ENCODE data around the gene DBX1.
"Not testable (repeated sequence)": the region's sequence is repeated elsewhere in the genome, so short reads cannot be mapped to it uniquely, and the experiment has no call there.

The DBX1 gene

DNA sequence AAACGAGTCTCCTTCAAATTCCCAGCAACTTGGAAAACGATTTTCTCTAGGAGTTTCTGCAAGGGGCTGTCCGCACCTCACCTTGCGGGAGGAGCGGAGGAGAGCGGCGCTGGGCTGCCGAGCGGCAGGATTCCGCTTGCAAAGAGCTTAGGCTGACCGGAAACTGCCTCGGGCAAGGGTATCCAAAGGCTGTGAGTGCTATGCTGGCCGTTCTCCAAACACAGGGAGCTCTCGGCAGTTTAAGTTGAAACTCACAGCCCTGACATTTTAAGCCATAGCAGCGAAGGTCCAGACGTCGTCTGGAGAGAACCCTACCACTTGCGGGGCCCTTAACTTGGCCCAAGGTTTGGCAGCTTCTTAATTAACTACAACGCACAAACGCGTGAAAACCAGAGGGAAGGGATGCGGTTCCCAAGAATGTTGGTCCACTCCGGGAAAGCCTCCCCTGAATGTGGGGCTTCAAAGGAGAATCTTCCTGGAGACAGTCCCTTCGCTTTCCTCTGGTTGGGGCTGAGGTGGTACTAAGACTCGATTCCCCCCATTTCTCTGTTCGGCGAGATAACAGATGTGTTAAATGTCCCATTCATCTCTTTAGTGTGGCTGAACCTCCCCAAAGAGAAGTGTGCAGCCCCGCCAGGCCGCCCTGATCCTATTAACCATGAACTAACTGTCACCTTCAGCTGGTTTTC, 1.1 kb upstream of the DBX1 start:
- peak; percentile 38 for DNase-seq

DNA sequence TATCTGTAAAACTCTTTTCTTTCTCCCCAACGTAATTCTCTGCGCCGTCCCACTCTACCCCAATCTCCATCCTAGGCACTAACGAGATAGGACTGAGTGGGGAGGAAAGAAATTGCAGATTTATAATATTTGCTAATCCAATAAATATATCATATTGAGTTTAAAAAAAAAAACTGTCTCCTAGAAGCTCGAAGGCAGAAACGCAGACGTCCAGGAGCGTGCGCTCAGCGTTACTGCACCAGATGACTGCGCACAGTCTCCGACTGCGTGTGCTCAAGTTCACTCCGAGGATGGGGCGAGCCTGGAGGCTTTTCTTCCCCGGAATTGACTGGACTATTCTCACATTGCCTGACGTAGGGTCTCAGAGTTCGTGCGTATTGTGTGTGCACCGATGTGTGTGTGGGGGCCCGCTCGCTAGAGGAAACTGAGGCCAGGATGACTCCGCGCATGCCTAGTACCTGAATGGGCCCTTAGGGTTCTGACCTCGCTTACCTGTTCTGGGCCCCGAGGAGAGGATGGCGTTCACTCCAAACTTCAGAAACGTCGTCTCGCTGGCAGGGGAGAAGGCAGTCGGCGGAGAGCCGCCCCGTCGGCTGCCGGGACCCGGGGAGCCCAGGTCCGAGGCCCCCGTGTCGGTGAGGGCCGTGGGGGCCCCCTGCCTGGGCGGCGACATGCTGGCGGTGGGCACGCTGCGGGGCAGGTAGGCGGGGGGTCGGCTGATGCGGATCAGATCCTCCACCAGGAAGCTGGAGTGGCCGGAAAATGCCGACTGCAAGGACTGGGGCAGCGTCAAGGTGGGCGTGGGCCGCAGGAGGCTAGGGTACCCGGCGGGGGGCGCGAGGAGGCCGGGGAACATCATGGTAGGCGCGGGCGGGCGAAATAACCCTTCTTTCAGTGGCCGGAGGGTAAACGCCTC, 551 bp downstream of the DBX1 start:
- no peak for DNase-seq

DNA sequence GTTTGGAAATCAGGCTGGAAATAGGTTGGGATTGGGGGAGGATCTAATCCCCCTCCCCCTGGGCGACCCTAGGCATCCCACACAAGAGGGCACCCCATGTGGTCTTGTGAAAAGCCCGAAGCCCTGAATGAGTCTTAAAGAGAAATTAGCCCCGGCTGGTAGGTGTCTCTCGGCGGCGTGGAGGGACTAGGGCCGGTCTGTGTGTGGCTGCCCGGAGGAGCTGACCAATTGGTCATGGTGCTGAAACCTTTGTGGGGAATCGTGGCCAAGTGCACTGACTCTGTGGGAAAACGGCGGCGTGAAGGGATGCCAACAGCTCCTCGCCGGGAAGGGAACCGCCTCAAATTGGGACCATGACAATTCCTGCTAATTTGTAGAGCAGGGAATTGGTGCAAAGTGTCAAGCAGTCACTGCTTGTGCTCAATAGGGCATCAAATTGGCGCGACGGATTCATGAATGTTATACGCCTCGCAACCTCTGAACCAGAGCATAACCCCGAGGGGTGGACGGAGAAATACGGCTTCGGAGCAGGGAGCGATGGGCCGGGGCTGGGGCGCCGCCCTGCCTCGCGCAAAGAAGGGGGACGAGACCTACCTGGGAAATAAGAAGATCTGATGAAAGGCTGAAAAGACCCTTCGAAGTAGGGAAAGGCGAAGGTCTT, 1.5 kb downstream of the DBX1 start:
- no peak for DNase-seq

DNA sequence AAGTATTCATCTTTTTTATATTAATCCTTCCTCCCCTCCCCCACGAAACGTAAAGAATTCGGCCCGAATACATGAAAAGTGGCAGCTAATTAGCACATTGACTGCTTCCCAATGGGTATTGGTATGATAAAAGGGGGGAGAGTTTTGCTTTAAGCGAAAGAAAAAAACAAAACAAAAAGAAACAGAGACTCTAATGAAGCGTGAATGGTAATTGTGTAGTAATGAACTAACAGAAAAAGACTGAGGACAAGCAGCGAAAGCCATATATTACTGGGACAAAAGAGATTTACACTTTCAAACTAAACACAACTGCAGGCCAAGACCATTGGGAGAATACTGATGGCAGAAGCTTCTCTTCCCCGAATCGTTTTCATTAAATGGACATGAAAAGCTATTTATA, 2.5 kb downstream of the DBX1 start:
- no peak for DNase-seq

DNA sequence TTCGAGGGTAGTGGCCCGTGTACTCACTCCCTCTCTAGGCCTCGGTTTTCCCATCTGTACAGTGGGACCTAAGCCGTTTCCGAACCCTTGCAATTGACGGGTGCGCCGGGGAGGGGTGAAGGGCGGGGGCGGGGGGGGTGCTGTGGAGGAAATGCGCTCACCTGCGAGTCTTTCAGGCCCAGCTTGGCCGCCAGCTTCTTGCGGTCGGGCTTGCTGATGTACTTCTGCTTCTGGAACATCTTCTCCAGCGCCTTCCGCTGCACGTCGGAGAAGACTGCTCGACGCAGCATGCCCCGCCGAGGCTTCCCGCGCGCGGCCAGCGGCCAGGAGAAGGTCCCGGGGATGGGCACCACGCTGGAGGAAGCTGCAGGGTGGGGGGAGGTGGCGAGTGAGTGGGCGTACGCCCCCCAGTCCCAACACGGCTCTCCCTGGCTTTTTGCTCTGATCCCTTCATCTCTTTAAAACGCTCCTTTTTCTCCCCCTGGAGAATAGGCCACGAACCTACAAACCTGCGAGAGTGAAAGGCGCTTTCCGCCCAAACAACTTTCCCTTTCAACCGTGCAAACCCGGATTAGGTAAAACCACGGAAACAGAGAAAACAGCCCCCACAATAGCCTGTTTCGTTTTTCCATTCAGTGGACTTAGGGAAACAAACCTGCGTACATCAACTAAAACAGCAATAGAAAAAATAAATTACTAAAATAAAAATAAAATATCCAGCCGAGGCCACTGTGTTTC, 3.2 kb downstream of the DBX1 start:
- no peak for DNase-seq

DNA sequence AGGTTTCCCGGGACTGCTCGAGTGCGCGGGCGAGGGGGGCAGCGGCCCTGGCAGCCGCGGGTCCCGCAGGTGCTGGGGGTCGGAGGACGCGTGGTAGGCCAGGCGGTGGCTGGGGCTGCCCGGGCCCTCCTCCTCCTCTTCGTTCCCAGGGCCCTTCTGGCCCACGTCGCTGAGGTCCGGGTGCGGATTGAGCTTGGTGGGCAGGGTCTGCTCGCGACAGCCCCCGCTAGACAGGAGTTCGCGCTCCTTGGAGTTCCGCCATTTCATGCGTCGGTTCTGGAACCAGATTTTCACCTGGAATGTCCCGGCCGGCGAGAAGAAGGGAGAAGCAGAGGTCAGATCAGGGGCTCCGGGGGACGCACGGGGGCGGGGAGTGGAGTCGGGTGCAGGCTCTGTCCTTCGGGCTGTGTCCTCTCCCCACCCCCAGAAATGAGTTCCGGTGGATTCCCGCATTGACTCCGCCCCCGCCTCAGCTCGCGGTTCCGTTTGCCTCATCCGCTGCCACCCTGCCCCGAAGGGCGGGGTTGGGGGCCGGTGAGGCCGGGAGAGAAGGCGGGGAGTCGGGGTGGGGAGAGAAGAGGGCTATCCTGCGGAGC, 3.9 kb downstream of the DBX1 start:
- peak; percentile 38 for DNase-seq

DNA sequence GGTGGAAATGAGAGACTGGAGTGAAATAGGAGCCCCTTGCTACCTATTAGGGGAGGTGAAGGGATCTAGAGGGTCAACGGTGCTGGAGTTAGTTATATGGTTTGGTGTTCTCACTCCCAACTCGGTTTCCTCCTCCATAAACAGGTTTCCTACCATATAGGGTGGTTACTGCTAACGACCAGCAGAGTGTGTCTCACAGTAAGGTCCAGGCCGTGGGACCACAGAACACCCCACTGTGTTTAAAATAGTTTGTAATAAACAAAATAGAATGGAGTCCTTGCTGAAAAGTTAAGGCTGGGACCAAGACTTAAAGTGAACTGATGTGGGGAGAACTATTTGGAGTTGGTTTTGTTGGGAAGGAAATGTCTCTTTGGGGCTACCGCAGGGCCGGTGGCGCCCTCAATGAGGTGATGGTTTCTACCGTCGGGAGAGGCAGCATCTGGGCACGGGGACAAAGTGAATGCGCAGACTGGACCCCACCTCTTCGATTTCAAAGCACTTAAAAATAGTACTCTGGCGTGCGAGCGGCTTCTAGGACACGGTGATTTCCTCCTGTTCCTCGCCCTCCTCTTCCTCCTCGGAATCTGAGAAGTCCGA, 4.5 kb downstream of the DBX1 start:
- no peak for DNase-seq

DNA sequence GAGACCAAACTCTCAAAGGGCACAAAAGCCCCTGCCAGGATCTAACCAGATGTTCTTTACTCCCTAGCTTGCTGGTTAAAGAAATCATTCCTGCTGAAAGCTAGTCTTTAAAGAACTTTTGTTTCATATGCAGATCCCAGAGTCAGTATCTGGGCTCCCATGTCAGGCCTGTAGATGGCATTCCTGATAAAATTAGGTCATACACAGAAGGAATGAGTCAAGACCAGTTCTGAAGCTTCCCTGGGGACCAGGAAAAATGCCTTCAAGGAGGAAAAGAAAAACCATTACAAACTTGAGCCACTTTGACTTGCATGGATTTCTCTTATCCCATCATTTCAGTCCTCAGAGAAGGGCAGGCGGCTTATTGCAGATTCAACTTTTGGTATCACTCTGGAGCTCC, 5.9 kb downstream of the DBX1 start:
- DNase-seq: no peak

DNA sequence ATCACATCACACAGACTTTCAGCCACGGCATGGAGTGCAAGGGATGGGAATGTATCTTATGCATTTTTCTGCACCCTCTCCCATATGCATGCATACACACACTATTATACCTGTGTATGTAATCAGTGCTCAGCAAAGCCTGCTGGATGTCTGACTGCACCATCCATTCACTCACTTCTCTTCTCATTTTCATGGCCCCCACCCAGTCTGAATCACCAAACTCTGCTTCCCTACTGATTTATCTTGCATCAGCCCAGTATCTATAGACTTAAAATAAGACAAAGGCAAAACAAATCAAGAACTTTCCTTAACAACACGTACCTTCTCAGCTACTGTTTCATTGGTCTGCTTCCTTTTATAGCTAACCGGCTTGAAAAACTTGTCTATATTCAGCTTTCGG, 21.6 kb downstream of the DBX1 start:
- DNase-seq: no peak

DNA sequence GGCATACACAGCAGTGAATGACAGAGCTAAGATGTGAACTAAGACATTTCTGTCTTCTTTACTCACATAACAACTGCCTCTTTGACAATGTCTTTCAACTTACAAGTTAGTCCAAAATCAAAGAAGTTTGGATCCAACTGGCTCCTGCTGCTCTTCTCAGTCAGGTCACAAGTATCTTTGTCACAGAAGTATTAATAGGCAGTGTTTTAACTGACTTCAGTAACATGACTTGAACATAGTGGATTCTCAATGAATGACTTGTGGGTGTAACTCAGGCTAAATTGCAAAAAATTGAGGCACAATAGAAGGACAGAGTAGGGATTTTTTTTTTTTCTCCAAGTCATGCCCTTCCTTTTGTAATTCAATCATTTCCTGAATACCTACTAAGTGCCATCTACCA, 22.6 kb downstream of the DBX1 start:
- DNase-seq: no peak

DNA sequence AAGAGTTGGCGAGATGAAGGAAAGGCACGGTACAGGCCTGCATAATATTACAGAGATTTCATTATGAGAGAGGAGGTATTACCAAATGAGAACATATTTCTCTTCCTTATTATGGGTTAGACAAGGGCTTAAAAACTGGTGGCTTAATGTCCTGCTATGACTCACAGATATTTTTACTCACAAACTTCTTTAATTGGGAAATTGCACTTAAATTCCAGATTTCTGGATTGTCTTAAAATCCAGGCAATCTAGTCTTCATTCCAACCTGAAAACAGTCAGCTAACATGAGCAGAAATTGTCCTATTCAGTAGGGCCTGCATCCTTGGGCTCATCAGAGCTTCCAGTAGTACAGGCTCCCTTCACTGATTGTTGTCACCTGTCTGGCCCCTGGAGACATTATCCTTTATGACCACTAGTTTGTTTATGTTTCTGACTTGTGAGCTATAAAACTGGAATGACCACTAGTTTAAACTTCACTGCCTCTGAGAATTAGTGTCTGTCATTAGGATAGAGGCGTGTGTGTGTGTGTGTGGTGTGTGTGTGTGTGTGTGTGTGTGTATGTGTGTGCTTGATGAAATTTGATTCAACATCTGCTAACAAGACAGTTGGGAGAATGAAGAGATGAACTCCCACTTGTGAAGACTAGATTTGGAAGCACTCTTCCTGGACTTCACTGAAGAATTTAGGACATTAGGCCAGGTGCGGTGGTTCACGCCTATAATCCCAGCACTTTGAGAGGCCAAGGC, 25.1 kb downstream of the DBX1 start:
- no peak for DNase-seq

DNA sequence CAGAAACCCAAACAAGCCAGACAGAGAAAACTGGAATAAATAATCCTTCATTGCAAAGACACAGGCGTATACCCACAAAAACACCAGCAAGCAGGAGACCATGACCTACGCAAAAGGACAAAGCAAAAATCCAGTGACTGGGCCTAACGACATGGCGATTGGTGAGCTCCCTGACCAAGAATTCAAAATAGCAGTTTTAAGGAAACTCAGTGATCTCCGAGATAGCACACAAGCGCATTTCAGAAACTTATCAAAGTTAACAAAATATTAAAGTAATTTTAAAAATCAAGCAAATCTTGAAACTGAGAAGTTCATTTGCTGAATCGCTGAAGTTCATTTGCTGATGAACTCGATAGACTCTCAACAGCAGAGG, 27.6 kb downstream of the DBX1 start:
- DNase-seq: no peak

DNA sequence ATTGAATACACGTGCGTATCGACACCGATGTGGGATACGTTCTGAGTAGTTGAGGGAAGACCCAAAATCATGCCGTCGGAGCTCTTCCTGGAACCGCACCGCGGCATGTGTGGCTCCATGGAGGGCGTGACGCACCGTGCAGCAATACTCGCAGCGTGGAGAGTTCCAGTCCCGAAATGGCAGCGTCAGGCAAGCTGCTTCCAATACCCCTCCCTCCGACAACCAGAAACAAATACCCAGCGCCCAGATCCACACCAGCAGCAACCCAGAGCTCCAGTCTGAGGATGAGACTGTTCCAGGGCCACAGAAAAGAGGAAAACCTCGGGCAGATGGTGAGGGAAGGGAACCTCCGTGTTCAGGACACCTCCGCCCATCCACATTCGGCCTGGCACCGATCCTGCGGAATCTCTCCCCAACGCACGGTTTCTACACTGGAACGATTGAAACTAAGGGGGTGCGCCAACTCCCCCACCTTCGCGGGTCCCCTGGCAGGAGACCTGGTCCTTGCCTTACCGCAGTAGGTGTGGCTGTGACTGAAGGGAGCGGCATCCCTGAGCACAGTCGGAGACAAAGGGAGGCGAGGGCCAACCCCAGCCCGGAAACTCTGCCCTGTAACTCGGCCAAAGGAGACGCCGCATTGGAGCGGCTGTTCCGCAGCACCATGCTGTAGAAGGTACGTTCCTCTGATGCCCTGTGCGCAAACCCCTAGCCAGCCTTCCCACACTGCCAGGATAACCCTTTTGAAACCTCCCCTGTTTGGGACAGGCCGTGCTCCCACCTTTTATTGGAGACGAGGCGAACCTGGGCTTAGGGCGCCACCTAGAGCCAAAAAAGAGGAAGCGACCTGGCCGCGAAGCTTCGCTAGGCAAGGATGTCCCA, 28.2 kb downstream of the DBX1 start:
- DNase-seq: no peak

DNA sequence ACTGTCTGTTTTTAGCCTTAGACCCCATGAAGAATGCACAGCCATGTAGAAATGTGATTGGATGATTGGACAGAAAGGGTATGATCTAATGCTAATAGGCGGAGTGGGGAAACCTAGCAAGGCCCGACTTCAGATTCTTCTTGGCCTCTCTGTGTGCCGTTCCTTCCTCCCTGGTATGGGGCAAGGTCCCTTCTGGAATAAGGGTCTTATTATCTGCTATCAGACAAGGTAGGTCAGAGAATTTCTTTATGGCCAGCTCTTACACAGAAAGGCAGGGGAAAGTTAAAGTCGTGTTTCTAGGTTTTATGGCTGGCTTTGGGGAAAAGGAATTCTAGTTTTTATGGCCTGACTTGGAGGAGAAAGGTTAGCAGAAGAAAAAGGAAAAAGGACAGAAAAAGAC, 30.6 kb downstream of the DBX1 start:
- DNase-seq: no peak

DNA sequence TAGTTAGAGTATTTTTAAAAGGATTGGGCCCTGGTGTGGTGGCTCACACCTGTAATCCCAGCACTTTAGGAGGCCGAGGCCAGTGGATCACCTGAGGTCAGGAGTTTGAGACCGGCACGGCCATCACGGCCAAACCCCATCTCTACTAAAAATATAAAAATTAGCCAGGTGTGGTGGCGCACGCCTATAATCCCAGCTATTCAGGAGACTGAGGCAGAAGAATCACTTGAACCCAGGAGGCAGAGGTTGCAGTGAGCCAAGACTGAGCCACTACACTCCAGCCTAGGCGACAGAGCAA, 31.8 kb downstream of the DBX1 start:
- not testable (repeated sequence) for DNase-seq

DNA sequence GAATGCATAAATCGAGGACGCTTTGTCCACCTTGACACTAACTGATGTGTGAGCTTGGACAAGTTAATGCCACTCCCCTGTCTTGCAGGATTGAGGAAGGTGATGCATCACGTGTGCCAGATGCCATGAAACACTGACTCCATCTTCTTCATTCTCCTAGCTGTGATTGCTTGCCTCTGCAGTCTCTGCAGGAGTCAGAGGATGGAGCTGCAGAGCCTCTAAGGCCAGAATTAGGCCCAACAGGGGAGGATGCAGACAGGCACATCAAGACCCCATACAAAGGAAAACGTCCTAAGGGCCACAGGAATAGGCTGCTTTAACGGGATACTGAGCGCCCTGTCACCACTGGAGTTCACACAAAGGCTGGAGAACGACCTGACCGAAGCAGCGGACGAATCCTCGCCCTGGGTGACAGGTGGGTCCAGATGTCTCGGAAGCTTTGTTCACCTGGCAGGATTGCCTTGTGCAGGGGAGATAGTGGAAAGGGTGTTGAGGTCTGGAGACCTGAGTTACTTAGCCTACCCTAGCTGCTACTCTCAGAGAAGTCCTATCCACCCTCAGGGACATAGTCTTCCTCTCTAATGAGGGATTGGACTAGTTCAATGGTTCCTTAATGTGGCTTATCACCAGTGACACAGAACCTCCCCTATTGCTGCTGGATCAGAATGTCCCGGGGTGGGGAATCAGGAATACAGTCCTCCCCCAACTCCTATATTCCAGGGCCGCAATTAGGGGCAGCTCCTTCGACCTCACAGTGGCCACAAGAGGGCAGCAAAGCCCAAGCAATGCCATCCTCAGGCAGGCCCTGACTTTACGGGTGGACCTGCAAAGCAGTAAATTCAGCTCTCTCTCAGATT, 32.4 kb downstream of the DBX1 start:
- DNase-seq: peak; percentile 67

DNA sequence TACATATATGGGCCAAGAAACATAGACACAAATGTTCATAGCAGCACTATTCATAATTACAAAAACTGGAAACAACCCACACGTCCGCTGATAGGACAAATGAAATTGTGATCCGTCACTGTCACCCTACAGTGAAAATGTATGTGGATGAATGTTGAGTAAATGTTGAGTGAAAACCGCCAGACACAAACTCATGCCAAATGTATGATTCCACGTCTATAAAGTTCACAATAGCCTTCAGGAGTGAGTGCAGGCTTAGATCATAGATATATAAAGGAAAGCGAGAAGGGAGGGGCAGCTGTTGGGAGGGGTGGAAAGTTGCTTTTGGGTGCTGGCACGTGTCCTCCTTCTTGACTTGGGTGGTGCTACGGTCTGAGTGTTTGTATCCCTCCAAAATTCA, 33.6 kb downstream of the DBX1 start:
- no peak for DNase-seq

DNA sequence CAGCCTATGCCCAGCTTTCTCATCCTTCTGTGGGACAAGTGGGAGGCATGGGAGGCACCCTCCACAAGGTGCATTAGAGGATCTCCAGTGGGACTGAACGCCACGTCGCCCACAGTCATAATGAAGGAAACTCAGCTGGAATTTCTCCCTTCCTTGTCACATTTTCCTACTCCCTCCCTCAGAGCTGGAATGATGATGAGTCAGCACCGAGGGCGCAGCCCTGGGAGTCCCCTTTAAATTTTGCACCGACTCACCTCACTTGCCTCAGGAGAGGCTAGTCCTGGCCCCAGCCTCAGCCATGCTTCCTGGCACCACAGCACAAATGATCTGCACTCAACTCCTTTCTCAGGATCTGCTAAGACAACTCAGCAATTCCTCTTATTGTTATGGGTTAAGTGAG, 34.3 kb downstream of the DBX1 start:
- DNase-seq: no peak

DNA sequence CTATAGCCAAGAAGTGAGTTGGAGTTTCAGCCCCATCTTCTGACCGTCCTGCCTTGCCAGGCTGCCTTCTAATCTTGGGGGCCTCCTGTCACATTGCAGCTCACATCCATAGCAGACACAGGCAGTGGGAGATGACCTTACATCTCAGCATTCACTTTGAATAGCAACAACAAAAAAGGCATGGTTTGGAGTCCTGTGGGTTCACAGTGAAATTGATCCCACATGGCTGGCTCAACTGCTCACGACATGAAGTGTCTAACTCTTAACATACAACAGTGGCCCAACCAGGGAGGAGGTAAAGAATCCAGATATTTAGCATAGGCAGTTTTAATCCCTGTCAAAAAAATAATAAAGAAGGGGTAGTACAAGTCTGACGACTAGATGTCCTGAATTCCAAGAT, 38.1 kb downstream of the DBX1 start:
- DNase-seq: no peak
